Measurements from ENCODE around the gene HERPUD1.

HERPUD1 gene

DNA sequence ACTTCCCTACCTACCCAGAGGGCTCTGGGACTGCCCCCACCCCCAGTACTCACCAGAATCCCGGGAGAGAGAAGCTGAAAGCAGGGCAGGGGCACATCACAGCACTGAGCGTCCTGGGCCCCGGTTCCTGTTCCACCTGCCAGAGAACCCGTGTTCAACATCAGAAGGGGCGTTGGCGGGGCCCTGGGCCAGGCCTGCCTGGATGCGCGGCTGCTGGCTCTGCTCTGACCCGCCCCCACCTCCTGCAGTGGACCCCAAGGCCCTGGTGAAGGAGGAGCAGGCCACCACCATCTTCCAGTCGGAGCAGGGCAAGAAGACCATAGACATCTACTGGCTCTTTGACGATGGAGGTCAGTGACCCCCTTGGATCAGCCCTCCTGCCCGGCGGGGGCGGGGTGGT is 39.2 kb upstream of the HERPUD1 start:
- H3K9me3 ChIP-seq (ENCODE audit: control insufficient read depth, low read length) = no peaks in the 10 kb centered on the region
- H3K4me1 ChIP-seq (ENCODE audit: control insufficient read depth, insufficient read depth, low read length, poor library complexity, severe bottlenecking) = no peaks in the 10 kb centered on the region
- H3K27ac ChIP-seq (ENCODE audit: low read depth, low read length, severe bottlenecking) = no peak overlapping the region
- WGBS, 2 experiments (ENCODE audit: insufficient coverage in 2 of 2) = 88 to 93% methylated on average over 13 of the region's 14 CpGs
- no peaks in the 10 kb centered on the region for H3K36me3 ChIP-seq (ENCODE audit: control insufficient read depth, insufficient read depth, low read length)
- no peak overlapping the region for H3K4me3 ChIP-seq (ENCODE audit: extremely low read depth, insufficient read depth, low read length, poor library complexity, severe bottlenecking)

DNA sequence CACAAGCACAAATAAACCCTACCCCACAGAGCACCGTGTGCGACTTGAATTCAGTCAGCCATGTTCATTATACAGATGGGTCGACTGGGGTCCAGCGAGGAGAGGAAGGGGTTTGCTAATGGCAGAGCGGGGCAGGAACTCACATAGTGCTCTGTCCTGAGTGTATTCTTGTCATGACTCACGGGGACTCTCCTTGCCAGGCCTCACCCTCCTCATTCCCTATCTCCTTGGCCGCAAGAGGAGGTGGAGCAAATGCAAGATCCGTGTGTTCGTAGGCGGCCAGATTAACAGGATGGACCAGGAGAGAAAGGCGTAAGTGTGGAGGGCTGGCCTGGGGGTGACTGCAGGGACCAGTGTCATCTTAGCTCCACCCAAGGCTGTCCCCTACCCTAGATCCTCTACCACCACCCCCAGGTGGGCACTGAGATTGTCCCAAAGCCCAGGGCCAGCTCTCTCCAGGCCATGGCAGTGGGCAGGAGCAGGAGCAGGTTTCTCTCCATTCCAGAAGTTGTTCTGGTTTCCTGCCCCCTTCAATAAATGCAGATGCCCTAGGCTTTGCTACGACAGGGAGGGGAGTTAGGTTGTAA is 37.5 kb upstream of the HERPUD1 start:
- Histone ChIP-seq H3K9me3 (ENCODE audit: control insufficient read depth, low read length) (no peaks in the 10 kb centered on the region), H3K4me3 (ENCODE audit: extremely low read depth, insufficient read depth, low read length, poor library complexity, severe bottlenecking) (no peak overlapping the region), H3K36me3 (ENCODE audit: control insufficient read depth, insufficient read depth, low read length) (no peaks in the 10 kb centered on the region), H3K4me1 (ENCODE audit: control insufficient read depth, insufficient read depth, low read length, poor library complexity, severe bottlenecking) (no peaks in the 10 kb centered on the region), H3K27ac (ENCODE audit: low read depth, low read length, severe bottlenecking) (no peak overlapping the region)
- WGBS, 2 experiments (ENCODE audit: insufficient coverage in 2 of 2) = 93 to 95% methylated on average over 3 to 10 of the region's 12 CpGs

DNA sequence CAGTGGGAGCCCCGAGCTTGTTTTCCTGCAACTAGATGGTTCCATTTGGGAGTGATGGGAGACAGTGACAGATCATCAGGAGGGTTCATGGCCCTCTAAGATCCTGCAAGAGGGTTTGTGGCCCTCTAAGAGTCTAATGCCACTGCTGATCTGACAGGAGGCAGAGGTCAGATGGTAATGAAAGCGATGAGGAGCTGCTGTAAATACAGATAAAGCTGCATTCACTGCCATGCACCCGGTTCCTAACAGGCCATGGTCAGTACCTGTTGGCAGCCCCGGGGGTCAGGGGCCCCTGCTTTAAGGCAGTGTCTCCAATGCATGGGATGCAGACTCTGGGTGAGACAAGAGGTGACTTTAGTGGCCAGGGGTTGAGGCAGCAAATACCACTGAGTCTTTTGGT is 36.1 kb upstream of the HERPUD1 start:
- H3K9me3 ChIP-seq (ENCODE audit: control insufficient read depth, low read length) = no peaks in the 10 kb centered on the region
- H3K27ac ChIP-seq (ENCODE audit: low read depth, low read length, severe bottlenecking) = no peak overlapping the region
- H3K36me3 ChIP-seq (ENCODE audit: control insufficient read depth, insufficient read depth, low read length) = no peaks in the 10 kb centered on the region
- no peak overlapping the region for H3K4me3 ChIP-seq (ENCODE audit: extremely low read depth, insufficient read depth, low read length, poor library complexity, severe bottlenecking)
- WGBS, 2 experiments (ENCODE audit: insufficient coverage in 2 of 2) = 82 to 90% methylated on average over 3 of the region's 4 CpGs
- H3K4me1 ChIP-seq (ENCODE audit: control insufficient read depth, insufficient read depth, low read length, poor library complexity, severe bottlenecking) = no peaks in the 10 kb centered on the region

DNA sequence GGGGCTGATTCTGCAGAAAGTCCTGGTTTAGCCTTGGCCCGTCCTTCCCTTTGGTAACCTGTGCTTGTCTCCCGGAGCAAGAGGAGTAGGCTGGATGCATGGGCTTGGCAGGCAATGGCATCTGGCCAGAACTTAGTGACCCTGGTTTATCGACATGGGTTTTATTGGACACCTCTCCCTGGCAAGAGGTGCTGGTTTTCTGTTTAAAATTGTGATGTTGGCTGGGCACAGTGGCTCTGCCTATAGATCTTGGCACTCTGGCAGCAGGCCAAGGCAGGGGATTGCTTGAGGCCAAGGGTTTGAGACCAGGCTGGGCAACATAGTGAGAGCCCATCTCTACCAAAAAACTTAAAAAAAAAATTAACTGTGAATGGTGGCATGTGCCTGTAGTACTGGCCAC is 35.7 kb upstream of the HERPUD1 start:
- WGBS, 2 experiments (ENCODE audit: insufficient coverage in 2 of 2) = 93 to 96% methylated on average over 3 of the region's 3 CpGs
- H3K4me3 ChIP-seq (ENCODE audit: extremely low read depth, insufficient read depth, low read length, poor library complexity, severe bottlenecking) = no peak overlapping the region
- no peaks in the 10 kb centered on the region for H3K9me3 ChIP-seq (ENCODE audit: control insufficient read depth, low read length)
- no peaks in the 10 kb centered on the region for H3K36me3 ChIP-seq (ENCODE audit: control insufficient read depth, insufficient read depth, low read length)
- no peak overlapping the region for H3K27ac ChIP-seq (ENCODE audit: low read depth, low read length, severe bottlenecking)
- H3K4me1 ChIP-seq (ENCODE audit: control insufficient read depth, insufficient read depth, low read length, poor library complexity, severe bottlenecking) = no peaks in the 10 kb centered on the region

DNA sequence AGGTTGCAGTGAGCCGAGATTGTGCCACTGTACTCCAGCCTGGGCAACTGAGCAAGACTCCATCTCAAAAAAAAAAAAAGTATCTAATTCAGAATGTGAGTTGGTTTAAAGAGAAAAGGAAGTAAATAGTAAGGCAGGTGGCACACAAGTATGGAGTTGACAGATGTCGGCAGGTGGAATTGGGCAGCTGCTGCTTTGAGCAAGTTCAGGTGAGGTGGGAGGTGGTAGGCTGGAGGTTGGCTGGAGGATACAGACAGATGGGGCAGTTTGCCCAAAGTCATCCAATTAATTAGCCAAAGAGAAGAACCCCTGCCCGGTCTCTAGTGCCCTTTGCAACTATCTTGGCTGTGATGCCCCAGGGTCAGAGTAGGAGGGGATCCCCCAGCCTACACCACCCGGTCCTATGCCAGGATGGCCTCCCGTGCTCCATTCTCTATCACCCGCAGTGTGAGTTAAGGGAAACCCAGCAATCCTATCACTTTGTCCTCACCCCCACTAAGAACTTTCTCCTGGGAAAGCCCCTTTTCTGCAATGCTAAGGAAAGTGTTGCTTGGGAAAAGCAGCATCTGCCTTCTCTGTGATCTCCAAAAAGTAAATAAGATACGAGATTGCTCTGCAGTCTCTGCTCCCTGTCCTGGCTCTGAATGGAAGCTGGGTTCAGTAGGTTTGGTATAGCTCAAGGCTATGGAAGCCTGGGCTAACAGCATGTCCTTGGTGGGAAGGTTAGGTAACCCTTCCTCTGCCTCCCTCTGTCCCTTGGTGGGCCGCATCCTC is 34.7 kb upstream of the HERPUD1 start:
- no peaks in the 10 kb centered on the region for H3K4me1 ChIP-seq (ENCODE audit: control insufficient read depth, insufficient read depth, low read length, poor library complexity, severe bottlenecking)
- no peaks in the 10 kb centered on the region for H3K9me3 ChIP-seq (ENCODE audit: control insufficient read depth, low read length)
- H3K4me3 ChIP-seq (ENCODE audit: extremely low read depth, insufficient read depth, low read length, poor library complexity, severe bottlenecking) = no peak overlapping the region
- WGBS, 2 experiments (ENCODE audit: insufficient coverage in 2 of 2) = 84 to 98% methylated on average over 3 to 6 of the region's 8 CpGs
- no peaks in the 10 kb centered on the region for H3K36me3 ChIP-seq (ENCODE audit: control insufficient read depth, insufficient read depth, low read length)
- no peak overlapping the region for H3K27ac ChIP-seq (ENCODE audit: low read depth, low read length, severe bottlenecking)

DNA sequence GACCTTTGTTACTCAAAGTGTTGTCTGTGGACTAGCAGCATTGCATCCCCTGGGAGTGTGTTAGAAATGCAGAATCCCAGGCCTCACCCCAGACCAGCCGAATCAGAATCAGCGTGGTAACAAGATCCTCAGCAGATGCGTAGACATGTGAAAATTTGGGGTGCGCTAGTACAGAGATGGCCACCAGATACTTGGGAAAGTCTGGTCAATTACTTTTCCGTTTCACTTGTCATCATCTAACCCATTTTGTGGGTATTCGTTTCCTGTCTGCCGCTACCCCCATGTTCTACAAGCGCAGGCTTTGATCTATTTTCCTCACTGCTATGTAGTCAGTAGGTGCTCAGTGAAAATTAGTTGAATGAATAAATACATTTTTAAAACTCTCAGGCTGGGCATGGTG is 33.1 kb upstream of the HERPUD1 start:
- no peaks in the 10 kb centered on the region for H3K4me1 ChIP-seq (ENCODE audit: control insufficient read depth, insufficient read depth, low read length, poor library complexity, severe bottlenecking)
- no peak overlapping the region for H3K4me3 ChIP-seq (ENCODE audit: extremely low read depth, insufficient read depth, low read length, poor library complexity, severe bottlenecking)
- no peaks in the 10 kb centered on the region for H3K9me3 ChIP-seq (ENCODE audit: control insufficient read depth, low read length)
- no peak overlapping the region for H3K27ac ChIP-seq (ENCODE audit: low read depth, low read length, severe bottlenecking)
- no peaks in the 10 kb centered on the region for H3K36me3 ChIP-seq (ENCODE audit: control insufficient read depth, insufficient read depth, low read length)
- WGBS, 2 experiments (ENCODE audit: insufficient coverage in 2 of 2) = 95 to 98% methylated on average over 5 to 8 of the region's 8 CpGs

DNA sequence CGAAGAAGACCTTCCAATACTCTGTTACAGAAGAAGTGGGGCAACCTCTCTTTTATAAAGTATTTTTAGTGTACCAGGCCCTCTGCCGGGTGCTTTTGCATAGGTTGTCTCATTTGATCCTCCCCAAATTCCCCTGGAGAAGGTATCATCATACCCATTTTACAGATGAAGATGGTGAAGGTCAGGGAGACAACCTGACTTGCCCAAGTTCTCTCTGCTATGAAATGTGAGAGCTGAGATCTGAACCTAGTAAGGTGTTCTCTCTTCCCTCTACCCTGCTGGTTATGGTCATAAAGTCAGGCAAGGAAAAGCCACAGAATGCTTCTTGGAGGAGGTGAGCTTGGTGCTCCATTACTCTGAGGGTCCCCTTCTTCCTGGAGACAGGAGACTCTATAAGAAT is 28.1 kb upstream of the HERPUD1 start:
- no peaks in the 10 kb centered on the region for H3K9me3 ChIP-seq (ENCODE audit: control insufficient read depth, low read length)
- peaks cover 4% of the 10 kb centered on the region for H3K4me1 ChIP-seq (ENCODE audit: control insufficient read depth, insufficient read depth, low read length, poor library complexity, severe bottlenecking)
- H3K36me3 ChIP-seq (ENCODE audit: control insufficient read depth, insufficient read depth, low read length) = no peaks in the 10 kb centered on the region
- H3K4me3 ChIP-seq (ENCODE audit: extremely low read depth, insufficient read depth, low read length, poor library complexity, severe bottlenecking) = no peak overlapping the region
- WGBS, 2 experiments (ENCODE audit: insufficient coverage in 2 of 2) = no CpG with 5 or more reads among the region's 2 CpGs
- H3K27ac ChIP-seq (ENCODE audit: low read depth, low read length, severe bottlenecking) = no peak overlapping the region

DNA sequence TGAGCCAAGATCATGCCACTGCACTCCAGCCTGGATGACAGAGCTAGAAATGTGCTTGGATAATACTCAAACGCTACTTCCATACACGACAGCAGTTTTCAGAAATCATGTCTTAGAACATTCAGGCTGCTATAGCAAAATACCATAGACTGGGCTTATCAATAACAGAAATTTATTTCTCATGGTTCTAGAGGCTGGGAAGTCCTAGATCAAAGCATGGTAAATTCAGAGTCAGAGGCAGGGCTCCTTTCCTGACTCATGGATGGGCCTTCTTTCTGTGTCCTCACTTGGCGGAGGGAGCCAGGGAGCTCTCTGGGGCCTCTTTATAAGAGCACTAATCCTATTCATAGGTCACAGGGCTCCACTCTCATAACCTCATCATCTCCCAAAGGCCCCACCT is 24.5 kb upstream of the HERPUD1 start:
- Histone ChIP-seq H3K27ac (ENCODE audit: low read depth, low read length, severe bottlenecking) (no peak overlapping the region), H3K9me3 (ENCODE audit: control insufficient read depth, low read length) (no peaks in the 10 kb centered on the region), H3K4me1 (ENCODE audit: control insufficient read depth, insufficient read depth, low read length, poor library complexity, severe bottlenecking) (peaks cover 30% of the 10 kb centered on the region), H3K36me3 (ENCODE audit: control insufficient read depth, insufficient read depth, low read length) (no peaks in the 10 kb centered on the region), H3K4me3 (ENCODE audit: extremely low read depth, insufficient read depth, low read length, poor library complexity, severe bottlenecking) (no peak overlapping the region)
- WGBS, 2 experiments (ENCODE audit: insufficient coverage in 2 of 2) = 100% methylated on average over 1 to 2 of the region's 3 CpGs

DNA sequence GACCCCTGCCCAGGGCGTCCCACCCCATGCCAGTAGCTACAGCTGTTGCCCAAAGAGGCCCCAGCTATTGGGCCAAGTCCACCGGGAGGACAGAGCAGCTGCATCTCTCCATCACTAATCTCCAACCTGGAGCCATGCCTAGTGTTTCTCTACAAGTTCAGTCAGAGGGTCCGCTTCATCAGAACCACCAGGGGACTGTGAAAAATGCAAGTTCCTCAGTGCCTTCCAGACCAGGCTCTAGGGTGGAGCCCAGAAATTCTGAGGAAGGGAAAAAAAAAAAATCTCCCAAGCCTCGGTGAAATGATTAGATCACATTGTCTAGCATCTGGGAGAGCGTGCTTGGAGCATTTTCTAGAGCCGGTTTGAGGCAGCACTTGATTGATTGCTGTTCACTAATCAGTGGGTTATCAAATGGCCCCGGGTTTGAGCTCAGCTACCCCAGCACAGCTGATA is 22.4 kb upstream of the HERPUD1 start:
- H3K36me3 ChIP-seq (ENCODE audit: control insufficient read depth, insufficient read depth, low read length) = no peaks in the 10 kb centered on the region
- H3K27ac ChIP-seq (ENCODE audit: low read depth, low read length, severe bottlenecking) = peak overlapping the region; percentile 82
- no peak overlapping the region for H3K4me3 ChIP-seq (ENCODE audit: extremely low read depth, insufficient read depth, low read length, poor library complexity, severe bottlenecking)
- H3K4me1 ChIP-seq (ENCODE audit: control insufficient read depth, insufficient read depth, low read length, poor library complexity, severe bottlenecking) = peaks cover 40% of the 10 kb centered on the region
- no peaks in the 10 kb centered on the region for H3K9me3 ChIP-seq (ENCODE audit: control insufficient read depth, low read length)
- 93 to 95% methylated on average over 6 to 7 of the region's 7 CpGs for WGBS, 2 experiments (ENCODE audit: insufficient coverage in 2 of 2)

DNA sequence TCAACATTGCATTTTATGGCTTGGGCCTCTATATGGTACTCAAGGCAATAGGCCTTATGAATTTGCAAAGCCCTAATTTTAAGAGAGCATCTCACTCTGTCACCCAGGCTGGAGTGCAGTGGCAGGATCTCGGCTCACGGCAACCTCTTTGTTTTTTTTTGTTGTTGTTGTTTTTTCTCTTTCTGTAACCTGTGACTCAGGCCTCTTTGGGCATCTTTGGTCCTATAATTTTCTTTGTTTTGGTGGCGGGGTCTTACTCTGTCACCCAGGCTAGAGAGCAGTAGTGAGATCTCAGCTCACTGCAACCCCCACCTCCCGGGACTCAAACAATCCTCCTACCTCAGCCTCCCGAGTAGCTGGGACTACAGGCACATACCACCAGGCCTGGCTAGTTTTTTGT is 21.8 kb upstream of the HERPUD1 start:
- H3K9me3 ChIP-seq (ENCODE audit: control insufficient read depth, low read length) = no peaks in the 10 kb centered on the region
- peaks cover 40% of the 10 kb centered on the region for H3K4me1 ChIP-seq (ENCODE audit: control insufficient read depth, insufficient read depth, low read length, poor library complexity, severe bottlenecking)
- H3K36me3 ChIP-seq (ENCODE audit: control insufficient read depth, insufficient read depth, low read length) = no peaks in the 10 kb centered on the region
- H3K4me3 ChIP-seq (ENCODE audit: extremely low read depth, insufficient read depth, low read length, poor library complexity, severe bottlenecking) = no peak overlapping the region
- 95 to 100% methylated on average over 1 to 3 of the region's 5 CpGs for WGBS, 2 experiments (ENCODE audit: insufficient coverage in 2 of 2)
- peak overlapping the region; percentile 82 for H3K27ac ChIP-seq (ENCODE audit: low read depth, low read length, severe bottlenecking)

Measured in mesodermal cell (in vitro differentiated cells).